Cortex of kidney (tissue), 1 donor: Measurements from ENCODE around the gene MINDY4.
A peak's percentile ranks its signal among the peaks of the same experiment; 100 is the strongest.

Experiments
- DNase-seq: peaks from one replicate; lab custom pipeline; 2025; lab: John Stamatoyannopoulos, UW

The MINDY4 gene

GRCh38 chr7:30771174-30771879 is at the start of gene MINDY4:
MINDY4 (plus strand) TSS chr7:30771417; CDS start chr7:30771494, 77 bp downstream.
- peak; percentile 44 for DNase-seq

- DNase-seq, result no peak
These were observed 49.0 kb upstream of the MINDY4 start for GRCh38 chr7:30722187-30722586.

- DNase-seq, result no peak
These were observed 48.5 kb upstream of the MINDY4 start for GRCh38 chr7:30722671-30723070.

GRCh38 chr7:30723776-30724175 is 47.4 kb upstream of the MINDY4 start:
- no peak for DNase-seq

- DNase-seq, result no peak
These were observed 44.8 kb upstream of the MINDY4 start for GRCh38 chr7:30726296-30727006.

GRCh38 chr7:30727061-30727945 is 43.9 kb upstream of the MINDY4 start:
- DNase-seq, result no peak

GRCh38 chr7:30728591-30729100 is 42.6 kb upstream of the MINDY4 start:
- DNase-seq, result no peak

GRCh38 chr7:30729642-30730041 is 41.6 kb upstream of the MINDY4 start:
- no peak for DNase-seq

- DNase-seq, result no peak
These were observed 41.1 kb upstream of the MINDY4 start for GRCh38 chr7:30730097-30730496.

- DNase-seq, result no peak
These were observed 40.2 kb upstream of the MINDY4 start for GRCh38 chr7:30730996-30731395.

GRCh38 chr7:30731581-30731980 is 39.6 kb upstream of the MINDY4 start:
- DNase-seq, result no peak

GRCh38 chr7:30732606-30733005 is 38.6 kb upstream of the MINDY4 start:
- no peak for DNase-seq

GRCh38 chr7:30733216-30733615 is 38.0 kb upstream of the MINDY4 start:
- no peak for DNase-seq

- DNase-seq, result no peak
These were observed 37.5 kb upstream of the MINDY4 start for GRCh38 chr7:30733691-30734090.

GRCh38 chr7:30734497-30734896 is 36.7 kb upstream of the MINDY4 start:
- no peak for DNase-seq

GRCh38 chr7:30735631-30736030 is 35.6 kb upstream of the MINDY4 start:
- no peak for DNase-seq

GRCh38 chr7:30736291-30736690 is 34.9 kb upstream of the MINDY4 start:
- no peak for DNase-seq

- DNase-seq, result no peak
These were observed 32.9 kb upstream of the MINDY4 start for GRCh38 chr7:30738026-30738915.

- no peak for DNase-seq
These were observed 31.5 kb upstream of the MINDY4 start for GRCh38 chr7:30739691-30740090.

- no peak for DNase-seq
These were observed 30.6 kb upstream of the MINDY4 start for GRCh38 chr7:30740417-30741181.

- no peak for DNase-seq
These were observed 29.9 kb upstream of the MINDY4 start for GRCh38 chr7:30741289-30741688.
